H1 (cell line): Measurements from ENCODE around the gene BARX1. TPM values are rescaled to one million over a fixed set of nuclear protein-coding genes. Genes with fewer than 3 reads are reported as not detected.
A peak's percentile ranks its signal among the peaks of the same experiment; 100 is the strongest.

Experiments used
- SP2 ChIP-seq: IDR thresholded peaks from 2 replicates; pipeline ENCODE4 v1.6.1; 2012; ENCODE audit warnings: mild to moderate bottlenecking, low read length, inconsistent platforms
- SUZ12 ChIP-seq: fragments of 200-600 bp; sonication (generic); IDR thresholded peaks from 2 replicates; pipeline ENCODE4 v1.6.1; 2012; ENCODE audit warnings: mild to moderate bottlenecking, inconsistent platforms, low read length, moderate library complexity, mixed read lengths
- ZNF274 ChIP-seq: IDR thresholded peaks from 2 replicates; pipeline ENCODE4 v1.7.0; 2012; ENCODE audit warnings: low read length, borderline replicate concordance; ENCODE audit errors: extremely low read depth
- polyA plus RNA-seq, 7 experiments: library from polyadenylated mRNA; depleted of rRNA in 3 of 7; stranded (reverse) in 5 of 7; unstranded in 2 of 7; fragments of >200 nt in 5 of 7; fragments of 200-250 nt in 2 of 7; gene quantifications; 1 replicate in 5 of 7; 2 replicates in 1 of 7; 4 replicates in 1 of 7; pipeline versions ENCODE4 v1.2.1 to v1.2.3, GENCODE V29; 2011 to 2013; ENCODE audit warnings: missing spikeins in 2 of 7, mixed read lengths in 2 of 7
- total RNA-seq: library from RNA; stranded (reverse); fragmentation: NEBNext Ultra II Directional; extraction: Animal tissue kit (Norgen Biotek cat#: 25700); gene quantifications from 2 replicates; pipeline ENCODE4 v1.2.1, GENCODE V29; 2021

The BARX1 gene
- total and polyA plus RNA-seq, 2 of the 8 experiments (the other 6 are each of a cell fraction or from before 2014, with no cell fraction given), result 0.79 to 2.6 TPM

DNA sequence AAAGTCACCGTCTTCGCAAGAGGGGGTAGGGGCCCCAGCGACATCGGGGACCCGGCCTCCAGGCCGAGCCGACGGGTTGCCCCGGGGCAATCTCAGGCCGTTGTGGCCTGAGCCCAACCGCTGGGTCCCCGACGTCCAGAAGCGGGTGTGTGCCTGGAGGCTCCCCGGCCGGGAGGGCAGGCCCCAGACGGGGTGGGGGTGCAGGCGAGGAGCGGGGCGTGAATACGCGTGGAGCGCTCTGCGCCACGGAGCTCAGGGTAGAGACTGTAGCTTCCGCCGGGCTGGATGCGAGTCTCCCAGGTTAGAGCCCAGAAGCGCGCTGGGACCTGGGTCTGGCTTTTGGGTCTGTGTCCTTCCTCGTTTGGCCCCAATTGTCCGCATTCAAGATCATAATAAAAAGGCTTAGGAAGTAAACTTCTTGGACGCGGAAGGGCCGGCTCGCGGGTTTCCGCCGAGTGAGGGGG, 3.5 kb downstream of the BARX1 start (continued):
- peak; percentile 64 for TF ChIP-seq SUZ12
- no peak for TF ChIP-seq ZNF274
- no peak for TF ChIP-seq SP2
